ENCODE measurements around the gene TINAGL1. TPM values are rescaled to one million over a fixed set of nuclear protein-coding genes. Genes with fewer than 3 reads are reported as not detected.

The TINAGL1 gene
- total and polyA plus RNA-seq, 12 donors: 139 to 336 (median 203) TPM

DNA sequence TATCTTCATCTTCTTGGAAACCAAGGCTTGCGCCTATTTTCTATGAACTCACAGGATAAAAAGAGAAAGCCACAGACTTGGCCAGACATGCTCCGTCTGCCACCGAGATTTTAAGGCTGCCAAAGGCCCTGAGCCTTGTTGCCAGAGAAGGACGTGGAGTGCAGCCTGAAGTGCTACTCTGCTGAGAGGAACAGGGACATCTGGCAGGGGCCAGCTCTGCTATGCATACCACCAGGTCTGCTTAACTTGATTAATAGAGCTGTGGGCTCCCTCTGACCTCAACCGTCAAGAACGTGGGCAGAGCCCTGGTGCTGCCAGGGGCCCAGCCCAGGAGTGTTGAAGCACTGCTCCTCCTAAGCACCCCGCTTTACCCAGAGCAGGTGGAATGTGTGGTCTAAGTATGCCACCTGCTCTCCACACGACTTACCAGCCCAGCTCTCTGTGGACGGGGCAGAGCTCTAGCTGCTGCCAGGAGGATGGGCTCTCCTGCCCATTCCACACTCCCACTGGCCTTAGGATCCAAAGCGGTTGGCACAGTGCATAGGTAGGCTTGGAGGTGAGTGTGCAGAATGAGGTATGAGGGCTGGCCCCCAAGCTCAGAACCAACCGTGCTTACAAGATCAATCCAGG is 51.7 kb downstream of the TINAGL1 start:
- TF ChIP-seq, protein P1, sequence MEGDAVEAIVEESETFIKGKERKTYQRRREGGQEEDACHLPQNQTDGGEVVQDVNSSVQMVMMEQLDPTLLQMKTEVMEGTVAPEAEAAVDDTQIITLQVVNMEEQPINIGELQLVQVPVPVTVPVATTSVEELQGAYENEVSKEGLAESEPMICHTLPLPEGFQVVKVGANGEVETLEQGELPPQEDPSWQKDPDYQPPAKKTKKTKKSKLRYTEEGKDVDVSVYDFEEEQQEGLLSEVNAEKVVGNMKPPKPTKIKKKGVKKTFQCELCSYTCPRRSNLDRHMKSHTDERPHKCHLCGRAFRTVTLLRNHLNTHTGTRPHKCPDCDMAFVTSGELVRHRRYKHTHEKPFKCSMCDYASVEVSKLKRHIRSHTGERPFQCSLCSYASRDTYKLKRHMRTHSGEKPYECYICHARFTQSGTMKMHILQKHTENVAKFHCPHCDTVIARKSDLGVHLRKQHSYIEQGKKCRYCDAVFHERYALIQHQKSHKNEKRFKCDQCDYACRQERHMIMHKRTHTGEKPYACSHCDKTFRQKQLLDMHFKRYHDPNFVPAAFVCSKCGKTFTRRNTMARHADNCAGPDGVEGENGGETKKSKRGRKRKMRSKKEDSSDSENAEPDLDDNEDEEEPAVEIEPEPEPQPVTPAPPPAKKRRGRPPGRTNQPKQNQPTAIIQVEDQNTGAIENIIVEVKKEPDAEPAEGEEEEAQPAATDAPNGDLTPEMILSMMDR (IDR thresholded peaks at IDR 0.05): no peak
- intact Hi-C loops (cut with DNase I): no loop called here
- peak; percentile 61 to 88 (median 80) for ATAC-seq
- H3K36me3 ChIP-seq: peaks cover 0 to 63% (median 30%) of the 10 kb centered on the region in 9 donors
- no peaks in the 10 kb centered on the region for H3K9me3 ChIP-seq
- peak; percentile 56 to 68 for DNase-seq
- peak overlapping the region; percentile 72 to 97 (median 90) for H3K27ac ChIP-seq
- no peak overlapping the region for H3K4me3 ChIP-seq
- H3K4me1 ChIP-seq: peaks cover 33 to 79% (median 53%) of the 10 kb centered on the region in 9 donors
- no peaks in the 10 kb centered on the region for H3K27me3 ChIP-seq
- WGBS, 2 donors: 50 to 62% methylated on average over 11 of the region's 11 CpGs

DNA sequence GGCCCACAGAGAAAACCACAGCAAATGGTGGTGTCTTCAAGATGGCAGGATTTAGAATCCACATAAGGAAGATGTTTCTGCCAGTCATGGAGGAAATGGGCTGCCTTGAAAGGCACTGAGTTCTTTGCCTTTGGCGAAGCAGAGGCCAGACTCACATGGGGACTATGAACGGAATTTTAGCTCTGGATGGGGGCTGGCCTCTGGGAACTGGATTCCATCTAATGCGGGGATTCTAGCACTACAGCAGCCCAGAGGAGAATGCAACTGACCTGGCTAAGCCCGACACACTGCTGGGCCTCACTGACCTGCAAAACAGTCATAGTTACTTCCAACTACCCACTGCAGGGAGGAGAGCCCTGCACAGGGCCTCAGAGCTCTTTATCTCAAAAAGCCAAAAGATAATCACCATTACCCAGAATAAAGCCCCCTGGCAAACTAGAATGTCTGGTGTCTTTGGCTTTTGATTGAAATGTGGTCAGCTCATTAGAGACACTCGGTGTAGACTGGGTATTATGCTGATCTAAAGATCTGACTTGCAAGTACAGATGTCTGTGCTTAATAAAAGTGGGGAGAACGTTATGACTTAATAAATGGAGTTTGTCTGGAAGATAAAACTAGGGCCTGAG is 52.7 kb downstream of the TINAGL1 start:
- intact Hi-C loops (cut with DNase I): no loop called here
- no peaks in the 10 kb centered on the region for H3K27me3 ChIP-seq
- no peak overlapping the region for H3K4me3 ChIP-seq
- H3K9me3 ChIP-seq: no peaks in the 10 kb centered on the region
- no peak for DNase-seq
- WGBS, 2 donors: 56 to 68% methylated on average over 6 of the region's 6 CpGs
- TF ChIP-seq, protein P1 (IDR thresholded peaks at IDR 0.05): no peak
- H3K27ac ChIP-seq: peak overlapping the region; percentile 72 to 97 (median 90)
- ATAC-seq: no peak
- peaks cover 35 to 89% (median 63%) of the 10 kb centered on the region in 9 donors for H3K4me1 ChIP-seq
- H3K36me3 ChIP-seq: peaks cover 0 to 73% (median 30%) of the 10 kb centered on the region in 9 donors

DNA sequence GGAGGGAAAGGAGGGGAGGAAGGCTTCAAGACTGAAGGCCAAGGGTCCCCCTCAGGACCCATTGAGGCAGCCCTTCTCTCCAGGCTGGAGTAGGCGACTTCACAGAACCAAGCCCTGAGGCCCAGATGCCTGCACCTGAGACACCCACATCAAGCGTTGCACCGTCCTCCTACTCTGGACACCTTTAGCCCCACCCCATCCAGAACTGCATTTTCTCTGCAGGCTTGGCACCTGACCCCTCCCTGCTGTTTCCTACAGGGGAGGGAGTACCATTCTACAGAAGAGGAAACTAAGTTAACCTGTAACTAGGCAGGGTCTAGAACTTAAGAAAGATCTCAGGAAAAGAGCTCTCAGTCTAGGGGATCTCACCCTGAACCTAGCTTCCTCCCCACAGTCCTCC is 56.3 kb downstream of the TINAGL1 start:
- Histone ChIP-seq H3K27me3 (no peaks in the 10 kb centered on the region), H3K4me3 (no peak overlapping the region), H3K4me1 (peaks cover 22 to 98% (median 74%) of the 10 kb centered on the region in 9 donors), H3K36me3 (peaks cover 0 to 83% (median 32%) of the 10 kb centered on the region in 9 donors), H3K27ac (peak overlapping the region in 6 of 10 donors; percentile 69 to 95 (median 80)), H3K9me3 (no peaks in the 10 kb centered on the region)
- WGBS, 2 donors: 96 to 98% methylated on average over 3 of the region's 3 CpGs
- ATAC-seq: no peak
- TF ChIP-seq, protein P1 (IDR thresholded peaks at IDR 0.05): no peak
- intact Hi-C loops (cut with DNase I): no loop called here
- no peak for DNase-seq

DNA sequence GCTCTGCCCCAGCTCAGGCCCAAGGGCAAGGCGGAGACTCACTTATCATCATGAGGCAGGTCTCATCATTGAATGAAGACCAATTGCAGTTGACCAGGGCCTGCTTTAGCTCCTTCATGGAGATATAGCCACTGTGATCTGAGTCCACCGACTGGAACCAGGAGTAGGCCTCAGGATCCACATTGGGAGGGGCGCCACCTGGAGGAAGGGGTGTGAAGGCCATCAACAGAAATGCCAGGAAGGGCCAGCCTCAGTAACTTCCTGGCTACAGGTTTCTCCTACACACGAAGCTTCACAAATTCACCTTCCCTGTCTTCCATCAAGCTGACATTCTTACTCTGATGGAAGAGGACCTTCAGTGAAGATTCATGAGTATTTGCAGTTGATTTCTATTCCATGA is 56.8 kb downstream of the TINAGL1 start:
- Histone ChIP-seq H3K4me3 (no peak overlapping the region), H3K36me3 (peaks cover 0 to 78% (median 32%) of the 10 kb centered on the region in 9 donors), H3K4me1 (peaks cover 24 to 98% (median 70%) of the 10 kb centered on the region in 9 donors), H3K27me3 (no peaks in the 10 kb centered on the region), H3K9me3 (no peaks in the 10 kb centered on the region), H3K27ac (peak overlapping the region in 5 of 10 donors; percentile 69 to 95 (median 78))
- 57 to 67% methylated on average over 4 of the region's 4 CpGs for WGBS, 2 donors
- TF ChIP-seq, protein P1 (IDR thresholded peaks at IDR 0.05): peak in 7 of 9 donors; percentile 39 to 54 (median 47)
- ATAC-seq (no peak), DNase-seq (no peak)
- intact Hi-C loops (cut with DNase I): no loop called here

Other genes starting within 250 kb of the TINAGL1 start
- gene FABP3, start 203.4 kb upstream of the TINAGL1 start, total RNA-seq: 1,000 to 10,000 TPM; 2,977 to 6,049 (median 4,967) TPM
- 1,000 to 10,000 TPM; 5,936 to 6,968 TPM for gene FABP3, start 203.4 kb upstream of the TINAGL1 start, polyA plus RNA-seq
- gene SERINC2, start 163.3 kb upstream of the TINAGL1 start, total RNA-seq: 1 to 10 TPM in 7 of 10 donors, under 1 TPM in 3; 0.71 to 7.6 (median 1.6) TPM
- gene SERINC2, start 163.3 kb upstream of the TINAGL1 start, polyA plus RNA-seq: 1 to 10 TPM; 2.6 to 3.9 TPM
- gene HCRTR1, start 41.2 kb downstream of the TINAGL1 start, total RNA-seq: under 1 TPM in 6 of 10 donors, not detected in 4; 0.17 to 0.92 (median 0.37) TPM
- 1 to 10 TPM in 1 of 2 donors, under 1 TPM in 1; 0.20 to 1.5 TPM for gene HCRTR1, start 41.2 kb downstream of the TINAGL1 start, polyA plus RNA-seq
- 10 to 100 TPM; 35.0 to 47.9 (median 40.0) TPM for gene PEF1, start 68.4 kb downstream of the TINAGL1 start, total RNA-seq
- 10 to 100 TPM; 35.4 to 94.3 TPM for gene PEF1, start 68.4 kb downstream of the TINAGL1 start, polyA plus RNA-seq
- 10 to 100 TPM in 9 of 10 donors, 1 to 10 TPM in 1; 7.4 to 35.3 (median 16.6) TPM for gene COL16A1, start 127.5 kb downstream of the TINAGL1 start, total RNA-seq
- 10 to 100 TPM in 1 of 2 donors, 1 to 10 TPM in 1; 8.3 to 33.1 TPM for gene COL16A1, start 127.5 kb downstream of the TINAGL1 start, polyA plus RNA-seq
- gene ADGRB2, start 187.8 kb downstream of the TINAGL1 start, total RNA-seq: 10 to 100 TPM in 2 of 10 donors, 1 to 10 TPM in 8; 4.4 to 14.9 (median 8.6) TPM
- gene ADGRB2, start 187.8 kb downstream of the TINAGL1 start, polyA plus RNA-seq: 10 to 100 TPM in 1 of 2 donors, under 1 TPM in 1; 0.91 to 17.9 TPM
- gene SPOCD1, start 239.5 kb downstream of the TINAGL1 start, total RNA-seq: 1 to 10 TPM in 1 of 10 donors, under 1 TPM in 2, not detected in 7; 0.12 to 1.2 (median 0.65) TPM
- gene SPOCD1, start 239.5 kb downstream of the TINAGL1 start, polyA plus RNA-seq: under 1 TPM in 1 of 2 donors, not detected in 1; 0.17 TPM

Measured in heart right ventricle (tissue), 16 donors.